Neural progenitor cell (in vitro differentiated cells): ENCODE measurements around the gene ILKAP. TPM values are rescaled to one million over a fixed set of nuclear protein-coding genes. Genes with fewer than 3 reads are reported as not detected.

Experiments
- DNase-seq: peaks from one replicate; pipeline ENCODE4 v3.0.0-alpha.2; 2016; ENCODE audit warnings: low spot score
- H2AFZ ChIP-seq: fragments of 200-600 bp; sonication (generic); replicated peaks from 2 replicates; pipeline ENCODE4 v1.6.1; 2016; ENCODE audit warnings: antibody characterized with exemption
- H3F3A ChIP-seq: fragments of 200-600 bp; sonication (generic); 2 replicates; pipeline ENCODE4 v1.6.1; 2016; ENCODE audit warnings: antibody characterized with exemption, low read depth
- H3K27ac ChIP-seq: fragments of 200-600 bp; sonication (generic); 2 replicates; pipeline ENCODE4 v1.5.1; 2016; ENCODE audit warnings: mild to moderate bottlenecking
- H3K27me3 ChIP-seq: fragments of 200-600 bp; sonication (generic); 2 replicates; pipeline ENCODE4 v1.6.1; 2016; ENCODE audit warnings: mild to moderate bottlenecking, moderate library complexity
- H3K36me3 ChIP-seq: fragments of 200-600 bp; sonication (generic); 2 replicates; pipeline ENCODE4 v1.5.1; 2016
- H3K4me1 ChIP-seq: fragments of 200-600 bp; sonication (generic); 2 replicates; pipeline ENCODE4 v1.6.1; 2016; ENCODE audit warnings: mixed run types
- H3K4me2 ChIP-seq: fragments of 200-600 bp; sonication (generic); 2 replicates; pipeline ENCODE4 v1.6.1; 2016
- H3K4me3 ChIP-seq: fragments of 200-600 bp; sonication (generic); 2 replicates; pipeline ENCODE4 v1.5.1; 2016
- H3K79me2 ChIP-seq: fragments of 200-600 bp; sonication (generic); 2 replicates; pipeline ENCODE4 v1.6.1; 2016; ENCODE audit warnings: low read depth
- H3K9ac ChIP-seq: fragments of 200-600 bp; sonication (generic); 2 replicates; pipeline ENCODE4 v1.6.1; 2016
- H3K9me3 ChIP-seq: fragments of 200-600 bp; sonication (generic); 2 replicates; pipeline ENCODE4 v1.5.1; 2016; ENCODE audit warnings: low read depth
- H4K20me1 ChIP-seq: fragments of 200-600 bp; sonication (generic); 2 replicates; pipeline ENCODE4 v1.6.1; 2016; ENCODE audit warnings: low read depth
- H3K27ac Mint-ChIP-seq: 3 replicates; pipeline ENCODE4 v1.8.0; 2021; ENCODE audit warnings: mixed read lengths
- H3K27me3 Mint-ChIP-seq: 2 replicates; pipeline ENCODE4 v1.8.0; 2022; ENCODE audit warnings: low read depth, mild to moderate bottlenecking, inconsistent platforms, moderate library complexity, mixed read lengths; ENCODE audit not compliant: insufficient read depth
- H3K36me3 Mint-ChIP-seq: 3 replicates; pipeline ENCODE4 v1.8.0; 2021; ENCODE audit warnings: mixed read lengths
- H3K4me1 Mint-ChIP-seq: 3 replicates; pipeline ENCODE4 v1.8.0; 2021; ENCODE audit warnings: mixed read lengths
- H3K4me3 Mint-ChIP-seq: 3 replicates; pipeline ENCODE4 v1.8.0; 2021; ENCODE audit warnings: mild to moderate bottlenecking, moderate library complexity, mixed read lengths
- H3K9me3 Mint-ChIP-seq: 3 replicates; pipeline ENCODE4 v1.8.0; 2020; ENCODE audit warnings: mixed read lengths
- EZH2 ChIP-seq: fragments of 200-600 bp; sonication (generic); IDR thresholded peaks from 2 replicates; pipeline ENCODE4 v1.6.1; 2017; ENCODE audit warnings: antibody characterized with exemption, mild to moderate bottlenecking, moderate library complexity
- EZH2phosphoT487 ChIP-seq: fragments of 200-600 bp; sonication (generic); IDR thresholded peaks from 2 replicates; pipeline ENCODE4 v1.6.1; 2017; ENCODE audit warnings: antibody characterized with exemption
- total RNA-seq: library from RNA; depleted of rRNA; stranded (reverse); fragments of >200 nt; gene quantifications from 2 replicates; pipeline ENCODE4 v1.2.3, GENCODE V29; 2015; ENCODE audit warnings: low replicate concordance
- TF ChIP-seq, protein P1 (sequence below): fragments of 200-600 bp; sonication (generic); IDR thresholded peaks from 2 replicates; pipeline ENCODE4 v1.5.1; 2017; ENCODE audit warnings: antibody characterized with exemption, mild to moderate bottlenecking

Gene ILKAP
- total RNA-seq, 1 donor from 2014 or later: 19.0 TPM

DNA sequence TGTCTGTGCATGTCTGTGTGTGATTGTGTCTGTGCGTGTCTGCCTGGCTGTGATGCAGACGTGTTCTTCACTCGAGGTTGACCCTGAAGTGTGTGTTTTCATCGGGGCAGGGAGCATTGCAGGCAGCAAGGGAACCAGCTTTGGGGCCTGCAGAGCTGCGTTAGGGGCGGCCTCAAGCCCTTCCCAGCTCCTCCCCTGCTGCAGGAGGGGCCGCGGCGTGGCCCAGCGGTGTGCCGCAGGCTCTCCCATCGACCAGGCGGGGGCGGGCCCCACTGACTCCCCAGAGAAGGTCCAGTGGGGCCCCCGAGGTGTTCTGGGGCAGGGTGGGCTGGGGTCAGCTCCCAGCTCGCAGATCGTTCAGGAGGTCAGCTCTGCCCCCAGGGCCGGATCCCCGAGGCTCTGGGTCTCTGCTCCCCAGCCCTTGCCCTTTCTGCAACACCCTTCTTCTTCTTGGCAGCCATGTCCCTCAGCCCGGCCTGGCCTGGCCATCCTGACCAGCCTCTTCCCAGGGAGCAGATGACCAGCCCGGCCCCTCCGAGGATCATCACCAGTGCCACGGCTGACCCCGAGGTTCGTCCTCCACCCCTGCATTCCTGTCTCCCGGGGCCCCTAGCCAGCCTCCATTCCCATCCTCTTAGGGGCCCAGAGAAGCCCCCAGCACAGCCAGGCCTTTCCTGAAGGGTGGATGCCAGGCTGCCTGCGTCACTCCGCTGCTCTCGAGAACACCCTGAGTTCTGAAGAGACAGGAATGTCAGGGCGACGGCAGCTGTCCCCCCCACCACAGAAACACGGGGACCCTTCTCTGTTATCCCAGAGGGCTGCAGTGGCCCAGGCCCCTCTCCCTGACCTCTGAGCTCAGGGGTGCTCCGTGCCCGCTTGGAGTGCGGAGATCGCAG, 76.1 kb downstream of the ILKAP start:
- peak; percentile 37 for DNase-seq
- peak overlapping the region; percentile 28 for H3K27ac Mint-ChIP-seq
- no peaks in the 10 kb centered on the region for H3K36me3 Mint-ChIP-seq

DNA sequence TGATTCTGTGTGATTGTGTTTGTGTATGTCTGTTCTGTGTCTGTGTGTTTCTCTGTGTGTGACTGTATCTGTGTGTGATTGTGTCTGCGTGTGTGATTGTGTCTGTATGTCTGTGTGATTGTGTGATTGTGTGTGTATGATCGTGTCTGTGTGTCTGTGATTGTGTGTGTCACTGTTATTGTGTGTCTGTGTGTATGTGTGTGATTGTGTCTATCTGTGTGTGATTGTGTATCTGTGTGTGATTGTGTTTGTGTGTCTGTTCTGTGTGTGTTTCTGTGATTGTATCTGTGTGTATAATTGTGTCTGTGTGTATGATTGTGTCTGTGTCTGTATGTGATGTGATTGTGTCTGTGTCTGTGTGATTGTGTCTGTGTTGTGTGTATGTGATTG, 76.7 kb downstream of the ILKAP start:
- H3K36me3 ChIP-seq: no peaks in the 10 kb centered on the region
- H3K9me3 ChIP-seq: no peaks in the 10 kb centered on the region
- no peaks in the 10 kb centered on the region for H3K27me3 ChIP-seq
- Mint-ChIP-seq H3K36me3 (no peaks in the 10 kb centered on the region), H3K27me3 (no peaks in the 10 kb centered on the region), H3K4me3 (no peak overlapping the region), H3K4me1 (no peaks in the 10 kb centered on the region), H3K9me3 (no peaks in the 10 kb centered on the region), H3K27ac (no peak overlapping the region)
- no peak for TF ChIP-seq EZH2
- TF ChIP-seq EZH2phosphoT487: no peak
- TF ChIP-seq, protein P1, sequence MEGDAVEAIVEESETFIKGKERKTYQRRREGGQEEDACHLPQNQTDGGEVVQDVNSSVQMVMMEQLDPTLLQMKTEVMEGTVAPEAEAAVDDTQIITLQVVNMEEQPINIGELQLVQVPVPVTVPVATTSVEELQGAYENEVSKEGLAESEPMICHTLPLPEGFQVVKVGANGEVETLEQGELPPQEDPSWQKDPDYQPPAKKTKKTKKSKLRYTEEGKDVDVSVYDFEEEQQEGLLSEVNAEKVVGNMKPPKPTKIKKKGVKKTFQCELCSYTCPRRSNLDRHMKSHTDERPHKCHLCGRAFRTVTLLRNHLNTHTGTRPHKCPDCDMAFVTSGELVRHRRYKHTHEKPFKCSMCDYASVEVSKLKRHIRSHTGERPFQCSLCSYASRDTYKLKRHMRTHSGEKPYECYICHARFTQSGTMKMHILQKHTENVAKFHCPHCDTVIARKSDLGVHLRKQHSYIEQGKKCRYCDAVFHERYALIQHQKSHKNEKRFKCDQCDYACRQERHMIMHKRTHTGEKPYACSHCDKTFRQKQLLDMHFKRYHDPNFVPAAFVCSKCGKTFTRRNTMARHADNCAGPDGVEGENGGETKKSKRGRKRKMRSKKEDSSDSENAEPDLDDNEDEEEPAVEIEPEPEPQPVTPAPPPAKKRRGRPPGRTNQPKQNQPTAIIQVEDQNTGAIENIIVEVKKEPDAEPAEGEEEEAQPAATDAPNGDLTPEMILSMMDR: no peak
- no peaks in the 10 kb centered on the region for H3K79me2 ChIP-seq
- DNase-seq: no peak
- no peak overlapping the region for H3K4me3 ChIP-seq
- no peaks in the 10 kb centered on the region for H3K4me1 ChIP-seq
- H3K27ac ChIP-seq: no peak overlapping the region
- no peak overlapping the region for H3K9ac ChIP-seq
- no peak overlapping the region for H3K4me2 ChIP-seq
- peak overlapping the region; percentile 81 for H2AFZ ChIP-seq
- peaks cover 9% of the 10 kb centered on the region for H3F3A ChIP-seq
- H4K20me1 ChIP-seq: no peaks in the 10 kb centered on the region

More for the DNA sequence above, 76.1 kb downstream of the ILKAP start:
- no peak overlapping the region for H3K4me3 ChIP-seq
- Mint-ChIP-seq H3K4me1 (no peaks in the 10 kb centered on the region), H3K9me3 (no peaks in the 10 kb centered on the region), H3K4me3 (no peak overlapping the region), H3K27me3 (no peaks in the 10 kb centered on the region)
- H4K20me1 ChIP-seq: no peaks in the 10 kb centered on the region
- peak overlapping the region; percentile 81 for H2AFZ ChIP-seq
- H3K27me3 ChIP-seq: no peaks in the 10 kb centered on the region
- H3K4me2 ChIP-seq: no peak overlapping the region
- H3K27ac ChIP-seq: no peak overlapping the region
- TF ChIP-seq EZH2phosphoT487 (no peak), EZH2 (no peak)
- TF ChIP-seq, protein P1: no peak
- peaks cover 9% of the 10 kb centered on the region for H3F3A ChIP-seq
- H3K4me1 ChIP-seq: no peaks in the 10 kb centered on the region
- no peaks in the 10 kb centered on the region for H3K36me3 ChIP-seq
- no peak overlapping the region for H3K9ac ChIP-seq
- no peaks in the 10 kb centered on the region for H3K9me3 ChIP-seq
- H3K79me2 ChIP-seq: no peaks in the 10 kb centered on the region

DNA sequence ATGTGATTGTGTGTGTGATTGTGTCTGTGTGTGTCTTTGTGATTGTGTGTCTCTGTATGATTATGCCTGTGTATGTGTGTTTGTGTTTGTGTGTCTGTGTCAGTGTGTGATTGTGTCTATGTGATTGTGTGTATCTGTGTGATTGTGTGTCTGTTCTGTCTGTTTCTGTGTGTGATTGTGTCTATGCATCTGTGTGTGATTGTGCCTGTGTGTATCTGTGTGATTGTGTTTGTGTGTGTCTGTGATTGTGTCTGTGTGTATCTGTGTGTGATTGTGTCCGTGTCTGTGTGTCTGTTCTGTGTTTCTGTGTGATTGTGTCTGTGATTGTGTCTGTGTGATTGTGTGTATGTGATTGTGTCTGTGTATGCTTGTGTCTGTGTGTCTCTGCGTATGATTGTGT, 77.2 kb downstream of the ILKAP start:
- H2AFZ ChIP-seq: no peak overlapping the region
- Mint-ChIP-seq H3K4me3 (no peak overlapping the region), H3K4me1 (no peaks in the 10 kb centered on the region), H3K27ac (no peak overlapping the region), H3K27me3 (no peaks in the 10 kb centered on the region), H3K9me3 (no peaks in the 10 kb centered on the region), H3K36me3 (no peaks in the 10 kb centered on the region)
- H3K27ac ChIP-seq: no peak overlapping the region
- TF ChIP-seq, protein P1: no peak
- TF ChIP-seq EZH2 (no peak), EZH2phosphoT487 (no peak)
- no peaks in the 10 kb centered on the region for H3K9me3 ChIP-seq
- no peak overlapping the region for H3K4me2 ChIP-seq
- no peaks in the 10 kb centered on the region for H3K36me3 ChIP-seq
- H3K27me3 ChIP-seq: no peaks in the 10 kb centered on the region
- H3K4me3 ChIP-seq: no peak overlapping the region
- no peaks in the 10 kb centered on the region for H3K4me1 ChIP-seq
- no peak for DNase-seq
- H3K79me2 ChIP-seq: no peaks in the 10 kb centered on the region
- peaks cover 9% of the 10 kb centered on the region for H3F3A ChIP-seq
- no peak overlapping the region for H3K9ac ChIP-seq
- no peaks in the 10 kb centered on the region for H4K20me1 ChIP-seq
